K562 (cell line): ENCODE results near the gene KLHL6. TPM values are rescaled to one million over a fixed set of nuclear protein-coding genes. Genes with fewer than 3 reads are reported as not detected.
A peak's percentile ranks its signal among the peaks of the same experiment; 100 is the strongest.

ENCODE experiments used
- EGR1 ChIP-seq: fragments of 450-650 bp; conservative IDR thresholded peaks from 2 replicates; pipeline ENCODE4 v1.6.1; 2017; ENCODE audit warnings: mild to moderate bottlenecking
- FOXM1 ChIP-seq, 2 experiments: fragments of 450-650 bp in 1 of 2; sonication (generic) in 1 of 2; formaldehyde crosslinking in 1 of 2; IDR thresholded peaks; 2 replicates each; pipeline versions ENCODE4 v1.6.1 to v1.9.0; 2017 to 2022; ENCODE audit warnings: low read depth in 2 of 2, mild to moderate bottlenecking in 2 of 2, missing genetic modification reagents in 1 of 2, moderate library complexity in 1 of 2
- KLF6 ChIP-seq: fragments of 250-450 bp; sonication (Bioruptor Pico); IDR thresholded peaks from 2 replicates; pipeline ENCODE4 v1.4.0; 2020; ENCODE audit warnings: mild to moderate bottlenecking, moderate library complexity, borderline replicate concordance
- NCOR1 ChIP-seq: fragments of 450-650 bp; IDR thresholded peaks from 2 replicates; pipeline ENCODE4 v1.6.1; 2016; ENCODE audit warnings: mild to moderate bottlenecking, moderate library complexity
- SNRNP70 ChIP-seq: fragments of 200-400 bp; formaldehyde crosslinking; optimal IDR thresholded peaks from 2 replicates; pipeline ENCODE3; 2017; ENCODE audit warnings: low read depth, low read length
- SRF ChIP-seq, 2 experiments: fragments of 250-450, 450-650 bp in 1 of 2; sonication (Bioruptor Pico) in 1 of 2; sonication (generic) in 1 of 2; formaldehyde crosslinking; IDR thresholded peaks; 2 replicates each; pipeline versions ENCODE4 v1.5.0 to v1.5.1; 2020 to 2022; ENCODE audit warnings: mild to moderate bottlenecking in 1 of 2, missing genetic modification reagents in 1 of 2
- ZFP36 ChIP-seq: fragments of 150-350 bp; IDR thresholded peaks from 2 replicates; pipeline ENCODE4 v1.6.1; 2018; ENCODE audit warnings: low read length, low read depth; ENCODE audit not compliant: partially characterized antibody
- ZNF133 ChIP-seq: fragments of 250-450 bp; sonication (Bioruptor Pico); IDR thresholded peaks from 2 replicates; pipeline ENCODE4 v1.4.0; 2020; ENCODE audit warnings: mild to moderate bottlenecking
- polyA plus RNA-seq, 8 experiments: library from polyadenylated mRNA; depleted of rRNA in 4 of 8; stranded (reverse) in 5 of 8; unstranded in 3 of 8; fragments of >200 nt; fragmentation: Nextera tagmentation in 2 of 8; fragmentation: Illumina TruSeq in 1 of 8; extraction: Ambion mirVana in 2 of 8; extraction: Trizol in 1 of 8; gene quantifications; 2 replicates each; pipeline versions ENCODE4 v1.2.1 to v1.2.3, GENCODE V29; 2011 to 2014; ENCODE audit warnings: inconsistent platforms in 1 of 8, missing spikeins in 1 of 8
- total RNA-seq, 7 experiments: library from RNA; depleted of rRNA in 6 of 7; stranded (reverse); fragments of >200 nt in 6 of 7; fragmentation: Illumina TruSeq in 2 of 7; extraction: Trizol in 2 of 7; gene quantifications; 2 replicates each; pipeline versions ENCODE4 v1.2.1 to v1.2.3, GENCODE V29; 2011 to 2021; ENCODE audit warnings: low replicate concordance in 1 of 7
- TF ChIP-seq, protein P1 (sequence below): fragments of 250-450 bp; sonication (Bioruptor Pico); IDR thresholded peaks from 2 replicates; pipeline ENCODE4 v1.5.0; 2021
- TF ChIP-seq, protein P2 (sequence below): sonication (generic); IDR thresholded peaks from 2 replicates; pipeline ENCODE4 v1.6.1; 2016
- TF ChIP-seq, protein P3 (sequence below), 3 experiments: fragments of 200-800 bp in 1 of 3; sonication (Bioruptor generic) in 1 of 3; sonication (generic) in 1 of 3; formaldehyde crosslinking in 1 of 3; IDR thresholded peaks; 2 replicates each; pipeline versions ENCODE4 v1.6.1 to v1.8.0; 2016 to 2022; ENCODE audit warnings: mild to moderate bottlenecking in 2 of 3, missing compliant biosample characterization in 2 of 3, missing genetic modification characterization in 2 of 3, missing genetic modification reagents in 1 of 3

The KLHL6 gene
- total and polyA plus RNA-seq, 9 of the 15 experiments (the other 6 are each of a cell fraction or from before 2014, with no cell fraction given), result 0.18 to 2.1 (median 1.4) TPM

DNA sequence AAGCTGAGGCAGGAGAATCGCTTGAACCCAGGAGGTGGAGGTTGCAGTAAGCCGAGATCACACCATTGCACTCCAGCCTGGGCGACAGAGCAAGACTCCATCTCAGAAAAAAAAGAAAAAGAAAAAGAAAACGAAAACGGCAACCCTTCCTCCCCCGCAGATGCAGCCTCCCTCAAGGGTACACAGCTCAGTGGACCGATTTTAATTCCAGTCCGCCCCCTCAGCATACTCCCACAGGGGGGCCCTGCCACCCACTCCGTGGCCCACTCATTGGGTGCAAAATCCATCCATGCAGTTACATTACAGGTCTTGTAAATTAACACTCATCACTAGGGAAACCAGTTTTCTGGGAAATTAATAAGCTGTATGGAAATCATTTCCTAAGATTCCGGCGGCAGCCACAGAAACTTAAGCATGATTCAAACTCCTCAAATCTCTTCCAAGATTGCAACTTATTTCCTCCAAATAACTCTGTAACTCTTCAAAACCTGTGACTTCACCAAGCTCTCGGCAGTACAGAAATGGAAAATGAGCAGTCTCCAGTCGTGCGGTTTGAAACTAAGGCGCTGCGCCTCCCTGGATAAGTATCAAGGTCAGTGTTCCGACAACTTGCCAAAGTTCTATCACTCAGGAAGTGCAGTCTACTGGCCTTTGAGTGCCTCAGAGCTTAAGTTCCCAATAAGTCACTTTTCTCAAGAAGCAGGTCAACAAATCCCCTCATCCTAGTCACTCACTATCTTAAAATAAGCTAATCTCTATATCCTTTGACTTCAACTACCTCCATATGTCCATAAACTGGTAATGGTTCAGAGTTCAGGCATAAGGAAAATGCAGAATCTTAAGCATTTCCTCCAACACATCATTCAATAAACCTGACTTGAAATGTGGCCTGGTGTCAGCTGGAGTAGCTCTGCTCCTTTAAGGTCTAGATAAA is 24.7 kb upstream of the KLHL6 start (continued):
- TF ChIP-seq NCOR1 (no peak), EGR1 (peak; percentile 56), FOXM1 (IDR thresholded peaks at IDR 0.05; ENCODE audit: low read depth) (no peak), FOXM1 (CRISPR knock-in tag; IDR thresholded peaks at IDR 0.05; ENCODE audit: low read depth) (no peak), ZFP36 (no peak), SRF (CRISPR knock-in tag; IDR thresholded peaks at IDR 0.05) (peak in 1 of 2 experiments; percentile 74; a peak in 1 of 4 replicates), ZNF133 (no peak), SNRNP70 (no peak), KLF6 (no peak)
- TF ChIP-seq, protein P1, sequence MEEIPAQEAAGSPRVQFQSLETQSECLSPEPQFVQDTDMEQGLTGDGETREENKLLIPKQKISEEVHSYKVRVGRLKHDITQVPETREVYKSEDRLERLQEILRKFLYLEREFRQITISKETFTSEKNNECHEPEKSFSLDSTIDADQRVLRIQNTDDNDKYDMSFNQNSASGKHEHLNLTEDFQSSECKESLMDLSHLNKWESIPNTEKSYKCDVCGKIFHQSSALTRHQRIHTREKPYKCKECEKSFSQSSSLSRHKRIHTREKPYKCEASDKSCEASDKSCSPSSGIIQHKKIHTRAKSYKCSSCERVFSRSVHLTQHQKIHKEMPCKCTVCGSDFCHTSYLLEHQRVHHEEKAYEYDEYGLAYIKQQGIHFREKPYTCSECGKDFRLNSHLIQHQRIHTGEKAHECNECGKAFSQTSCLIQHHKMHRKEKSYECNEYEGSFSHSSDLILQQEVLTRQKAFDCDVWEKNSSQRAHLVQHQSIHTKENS (CRISPR knock-in tag), result no peak
- TF ChIP-seq, protein P2, sequence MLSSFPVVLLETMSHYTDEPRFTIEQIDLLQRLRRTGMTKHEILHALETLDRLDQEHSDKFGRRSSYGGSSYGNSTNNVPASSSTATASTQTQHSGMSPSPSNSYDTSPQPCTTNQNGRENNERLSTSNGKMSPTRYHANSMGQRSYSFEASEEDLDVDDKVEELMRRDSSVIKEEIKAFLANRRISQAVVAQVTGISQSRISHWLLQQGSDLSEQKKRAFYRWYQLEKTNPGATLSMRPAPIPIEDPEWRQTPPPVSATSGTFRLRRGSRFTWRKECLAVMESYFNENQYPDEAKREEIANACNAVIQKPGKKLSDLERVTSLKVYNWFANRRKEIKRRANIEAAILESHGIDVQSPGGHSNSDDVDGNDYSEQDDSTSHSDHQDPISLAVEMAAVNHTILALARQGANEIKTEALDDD, result peak; percentile 44
- TF ChIP-seq, protein P3, sequence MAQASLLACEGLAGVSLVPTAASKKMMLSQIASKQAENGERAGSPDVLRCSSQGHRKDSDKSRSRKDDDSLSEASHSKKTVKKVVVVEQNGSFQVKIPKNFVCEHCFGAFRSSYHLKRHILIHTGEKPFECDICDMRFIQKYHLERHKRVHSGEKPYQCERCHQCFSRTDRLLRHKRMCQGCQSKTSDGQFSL (CRISPR knock-in tag; IDR thresholded peaks at IDR 0.05), result no peak
- TF ChIP-seq, protein P3 (tag; IDR thresholded peaks at IDR 0.05), result no peak
- TF ChIP-seq, all 486 proteins: peak for 3
